Suprapubic skin (tissue), 3 donors: ENCODE data around the gene HOXA13.

Experiments used
- CTCF ChIP-seq, 2 donors: fragments of 200-600 bp in 1 of 2; fragments of 450-650 bp in 1 of 2; sonication (generic) in 1 of 2; IDR thresholded peaks; one replicate each; pipeline ENCODE4 v1.5.1; 2016 to 2019; ENCODE audit warnings: antibody characterized with exemption in 2 of 2, mild to moderate bottlenecking in 1 of 2, moderate library complexity in 1 of 2
- POLR2A ChIP-seq, 2 donors: fragments of 450-650 bp; IDR thresholded peaks; one replicate each; pipeline ENCODE4 v1.6.1; 2017; ENCODE audit warnings: antibody characterized with exemption in 2 of 2, mild to moderate bottlenecking in 2 of 2, moderate library complexity in 2 of 2

DNA sequence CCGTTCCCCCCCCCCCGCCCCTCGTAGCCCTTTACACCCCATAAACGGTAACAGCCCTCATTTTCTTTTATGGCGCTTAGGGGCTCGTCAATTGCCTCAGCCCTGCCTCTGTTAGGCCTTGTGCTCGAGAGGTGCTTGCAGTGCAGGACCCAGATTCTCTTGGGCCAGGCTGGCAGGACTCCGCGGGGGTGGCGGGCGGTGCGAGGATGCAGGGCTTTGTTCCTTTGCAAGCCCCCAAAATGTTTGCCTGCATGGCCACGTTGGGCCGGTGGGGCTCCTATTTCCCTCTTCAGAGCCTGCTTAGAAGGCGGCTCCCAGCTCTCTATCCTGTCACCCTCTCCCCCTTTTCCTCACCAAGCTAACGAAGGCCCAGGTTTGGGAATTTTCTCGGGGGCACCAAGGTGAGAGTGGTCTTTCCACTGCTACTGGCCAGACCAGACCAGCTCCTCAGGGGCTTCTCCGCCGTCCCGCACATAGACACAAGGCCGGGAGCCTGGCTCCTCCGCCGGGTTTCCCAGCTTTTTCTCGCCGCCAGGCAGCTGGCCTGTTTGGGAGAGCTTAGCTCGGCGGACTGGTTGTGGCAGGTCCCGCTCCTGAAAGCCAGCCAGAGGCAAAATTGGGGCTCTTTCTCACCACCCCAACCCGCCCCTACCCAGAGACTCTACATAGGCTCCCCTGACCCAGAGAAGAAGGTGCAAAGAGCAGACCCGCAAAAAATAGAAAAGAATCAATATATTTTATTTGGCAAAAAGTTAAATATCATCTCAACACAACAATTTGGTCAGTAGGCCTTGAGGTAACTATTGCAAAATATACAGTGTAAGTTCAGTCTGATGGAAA, 38.0 kb downstream of the HOXA13 start:
- TF ChIP-seq CTCF (IDR thresholded peaks at IDR 0.05): no peak
- no peak for TF ChIP-seq POLR2A (IDR thresholded peaks at IDR 0.05)
